Endothelial cell of umbilical vein (primary cell): Measurements from ENCODE around the gene LRRC53. TPM values are rescaled to one million over a fixed set of nuclear protein-coding genes. Genes with fewer than 3 reads are reported as not detected.

Experiments
- BruUV-seq: library from RNA; stranded (reverse); fragments of 400-500 nt; replicated peaks from 2 replicates; lab custom pipeline; 2021; lab: Mats Ljungman, UMichigan
- CTCF ChIA-PET: fragments of 300-600, 350-600 bp; sonication (Branson Sonifier 250); formaldehyde crosslinking; loops from one replicate; lab custom pipeline; 2021; ENCODE audit warnings: antibody characterized with exemption, inconsistent platforms; lab: Charles Lee
- POLR2A ChIA-PET: fragments of 300-600, 350-600 bp; sonication (Branson Sonifier 250); formaldehyde crosslinking; loops from one replicate; lab custom pipeline; 2021; ENCODE audit warnings: antibody characterized with exemption, inconsistent platforms; lab: Charles Lee
- DNase-seq: peaks from one replicate; pipeline ENCODE4 v3.0.0-alpha.2; 2011; ENCODE audit warnings: low read depth, low spot score
- FAIRE-seq: peaks from 2 replicates; lab custom pipeline; 2011; peaks lifted over from hg19 to GRCh38; lab: Jason Lieb, UNC
- H2AFZ ChIP-seq: 2 replicates; pipeline ENCODE4 v1.6.0; 2012; ENCODE audit warnings: low read depth, low read length, control low read depth, inconsistent platforms
- H3K27ac ChIP-seq: 2 replicates; pipeline ENCODE4 v1.5.1; 2011; ENCODE audit warnings: low read depth, mild to moderate bottlenecking, control low read depth, low read length, moderate library complexity; ENCODE audit not compliant: insufficient read depth
- H3K27me3 ChIP-seq, 2 experiments: 2 replicates each; pipeline versions ENCODE4 v1.6.0 to v1.6.1; 2011; ENCODE audit warnings: low read length in 2 of 2, mixed read lengths in 1 of 2; ENCODE audit not compliant: control insufficient read depth in 2 of 2, insufficient read depth in 2 of 2
- H3K36me3 ChIP-seq, 2 experiments: 2 replicates in 1 of 2; 3 replicates in 1 of 2; pipeline ENCODE4 v1.5.1; 2011; ENCODE audit warnings: low read length in 2 of 2, mild to moderate bottlenecking in 1 of 2, moderate library complexity in 1 of 2; ENCODE audit not compliant: control insufficient read depth in 2 of 2, insufficient read depth in 2 of 2; ENCODE audit errors: extremely low read depth in 1 of 2
- H3K4me1 ChIP-seq: 3 replicates; pipeline ENCODE4 v1.5.1; 2011; ENCODE audit warnings: mild to moderate bottlenecking, low read length; ENCODE audit not compliant: control insufficient read depth, insufficient read depth; ENCODE audit errors: extremely low read depth
- H3K4me2 ChIP-seq: 2 replicates; pipeline ENCODE4 v1.6.1; 2011; ENCODE audit warnings: low read length, control low read depth, mixed read lengths; ENCODE audit not compliant: insufficient read depth
- H3K4me3 ChIP-seq, 3 experiments: fragments of 200-600 bp in 1 of 3; sonication (generic), shearing (Covaris generic) in 1 of 3; replicated peaks in 1 of 3; 2 replicates each; pipeline ENCODE4 v1.5.1; 2011 to 2016; ENCODE audit warnings: control low read depth in 3 of 3, low read length in 3 of 3, mild to moderate bottlenecking in 2 of 3, inconsistent platforms in 1 of 3, low read depth in 1 of 3, moderate library complexity in 1 of 3; ENCODE audit not compliant: insufficient read depth in 1 of 3
- H3K79me2 ChIP-seq: 2 replicates; pipeline ENCODE4 v1.6.0; 2012; ENCODE audit warnings: low read length, inconsistent platforms; ENCODE audit not compliant: control insufficient read depth, insufficient read depth
- H3K9ac ChIP-seq: replicated peaks from 2 replicates; pipeline ENCODE3; 2011; ENCODE audit warnings: low read length, control low read depth; ENCODE audit not compliant: insufficient read depth; ENCODE audit errors: extremely low read depth
- H3K9me1 ChIP-seq: replicated peaks from 3 replicates; pipeline ENCODE4 v1.6.0; 2011; ENCODE audit warnings: mild to moderate bottlenecking, low read length; ENCODE audit not compliant: control insufficient read depth, insufficient read depth; ENCODE audit errors: extremely low read depth
- H3K9me3 ChIP-seq: replicated peaks from 2 replicates; pipeline ENCODE4 v1.5.1; 2012; ENCODE audit warnings: low read length, inconsistent platforms; ENCODE audit not compliant: control insufficient read depth, insufficient read depth
- H4K20me1 ChIP-seq: replicated peaks from 2 replicates; pipeline ENCODE3; 2011; ENCODE audit warnings: mild to moderate bottlenecking, low read length; ENCODE audit not compliant: control insufficient read depth, insufficient read depth; ENCODE audit errors: extremely low read depth
- EZH2 ChIP-seq: IDR thresholded peaks from 2 replicates; pipeline ENCODE4 v1.6.1; 2012; ENCODE audit warnings: borderline replicate concordance, low read depth, mild to moderate bottlenecking, moderate library complexity, low read length, inconsistent platforms; ENCODE audit not compliant: severe bottlenecking
- FOS ChIP-seq: IDR thresholded peaks from 2 replicates; pipeline ENCODE4 v1.6.1; 2011; ENCODE audit warnings: mild to moderate bottlenecking, low read length, moderate library complexity, borderline replicate concordance; ENCODE audit not compliant: insufficient read depth
- GATA2 ChIP-seq: IDR thresholded peaks from 2 replicates; pipeline ENCODE4 v1.7.0; 2011; ENCODE audit warnings: low read depth, mild to moderate bottlenecking, moderate library complexity, mixed read lengths, low read length; ENCODE audit not compliant: insufficient read length, insufficient read depth
- JUN ChIP-seq: IDR thresholded peaks from 2 replicates; pipeline ENCODE4 v1.6.1; 2011; ENCODE audit warnings: borderline replicate concordance, low read depth; ENCODE audit not compliant: insufficient read length, insufficient read depth
- MAX ChIP-seq: IDR thresholded peaks from 2 replicates; pipeline ENCODE4 v1.6.1; 2011; ENCODE audit not compliant: insufficient read depth, insufficient read length
- MYC ChIP-seq: IDR thresholded peaks from one replicate; pipeline ENCODE4 v1.6.1; 2011; ENCODE audit warnings: mild to moderate bottlenecking, low read depth, low read length
- POLR2A ChIP-seq: IDR thresholded peaks from 2 replicates; pipeline ENCODE4 v1.6.1; 2012; ENCODE audit warnings: low read depth, mild to moderate bottlenecking, control low read depth, low read length
- POLR2AphosphoS5 ChIP-seq: IDR thresholded peaks from 2 replicates; pipeline ENCODE4 v1.6.1; 2012; ENCODE audit warnings: low read depth, mild to moderate bottlenecking, control low read depth, low read length, moderate library complexity; ENCODE audit not compliant: insufficient read depth
- dilution Hi-C: fragments of 300-500 bp; cut with MboI; formaldehyde crosslinking; loops from one replicate; pipeline ENCODE4 v1.15.0; 2019; ENCODE audit warnings: low sequenced_read_pairs; ENCODE audit not compliant: extremely low pct_ligation_motif_present
- intact Hi-C: fragments of 100-400 bp; cut with micrococcal nuclease; formaldehyde crosslinking; loops from one replicate; pipeline ENCODE4 v1.10.0; 2022
- polyA plus RNA-seq, 4 experiments: library from polyadenylated mRNA; depleted of rRNA in 3 of 4; stranded (reverse) in 3 of 4; unstranded in 1 of 4; fragments of >200 nt; gene quantifications; 2 replicates each; pipeline versions ENCODE4 v1.2.1 to v1.2.3, GENCODE V29; 2011 to 2012; ENCODE audit warnings: missing spikeins in 1 of 4
- total RNA-seq: library from RNA; stranded (reverse); gene quantifications from 2 replicates; pipeline ENCODE4 v1.2.3, GENCODE V29; 2021
- TF ChIP-seq, protein P1 (sequence below), 2 donors: IDR thresholded peaks; 1 replicate in 1 of 2; 2 replicates in 1 of 2; pipeline ENCODE4 v1.5.1; 2011; ENCODE audit warnings: low read length in 2 of 2, mild to moderate bottlenecking in 2 of 2, moderate library complexity in 2 of 2, control low read depth in 1 of 2, inconsistent platforms in 1 of 2, low read depth in 1 of 2; ENCODE audit not compliant: insufficient read depth in 1 of 2; ENCODE audit errors: extremely low read depth in 1 of 2

The LRRC53 gene
- total and polyA plus RNA-seq, 2 donors (not counting 3 experiments of a cell fraction or from before 2014, with no cell fraction given) = not detected

DNA sequence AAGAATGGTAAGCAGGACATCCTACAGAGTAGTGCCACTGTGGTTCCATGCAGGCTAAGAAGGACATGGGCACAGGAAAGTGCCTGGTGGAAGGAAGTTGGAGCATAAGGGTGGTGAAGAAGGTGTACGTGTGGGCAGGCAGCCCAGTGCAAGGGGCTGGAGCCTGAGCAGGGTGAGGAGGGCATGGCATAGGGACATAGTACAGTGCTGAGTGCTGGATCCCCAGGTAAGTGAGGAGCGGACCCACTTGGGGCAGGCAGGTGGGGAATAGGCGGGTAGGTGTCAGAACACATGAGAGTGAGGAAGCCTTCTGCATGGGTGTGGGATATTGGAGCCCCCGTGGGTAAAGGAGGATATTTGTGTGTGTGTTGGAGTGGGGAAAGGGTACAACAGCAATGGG, 15.7 kb upstream of the LRRC53 start:
- H3K9ac ChIP-seq = no peak overlapping the region
- no peak overlapping the region for H3K27ac ChIP-seq
- no peak overlapping the region for H2AFZ ChIP-seq
- ChIA-PET CTCF (no interaction called here), POLR2A (no interaction called here)
- no peaks in the 10 kb centered on the region for H3K9me1 ChIP-seq
- H3K4me3 ChIP-seq = no peak overlapping the region
- BruUV-seq = no TSS peak
- DNase-seq (no peak), FAIRE-seq (no peak)
- no peaks in the 10 kb centered on the region for H4K20me1 ChIP-seq
- dilution Hi-C loops = no loop called here
- H3K79me2 ChIP-seq = no peaks in the 10 kb centered on the region
- TF ChIP-seq FOS (no peak), POLR2AphosphoS5 (no peak), POLR2A (no peak), MAX (no peak), EZH2 (no peak), JUN (no peak), MYC (no peak), GATA2 (no peak)
- TF ChIP-seq, protein P1, sequence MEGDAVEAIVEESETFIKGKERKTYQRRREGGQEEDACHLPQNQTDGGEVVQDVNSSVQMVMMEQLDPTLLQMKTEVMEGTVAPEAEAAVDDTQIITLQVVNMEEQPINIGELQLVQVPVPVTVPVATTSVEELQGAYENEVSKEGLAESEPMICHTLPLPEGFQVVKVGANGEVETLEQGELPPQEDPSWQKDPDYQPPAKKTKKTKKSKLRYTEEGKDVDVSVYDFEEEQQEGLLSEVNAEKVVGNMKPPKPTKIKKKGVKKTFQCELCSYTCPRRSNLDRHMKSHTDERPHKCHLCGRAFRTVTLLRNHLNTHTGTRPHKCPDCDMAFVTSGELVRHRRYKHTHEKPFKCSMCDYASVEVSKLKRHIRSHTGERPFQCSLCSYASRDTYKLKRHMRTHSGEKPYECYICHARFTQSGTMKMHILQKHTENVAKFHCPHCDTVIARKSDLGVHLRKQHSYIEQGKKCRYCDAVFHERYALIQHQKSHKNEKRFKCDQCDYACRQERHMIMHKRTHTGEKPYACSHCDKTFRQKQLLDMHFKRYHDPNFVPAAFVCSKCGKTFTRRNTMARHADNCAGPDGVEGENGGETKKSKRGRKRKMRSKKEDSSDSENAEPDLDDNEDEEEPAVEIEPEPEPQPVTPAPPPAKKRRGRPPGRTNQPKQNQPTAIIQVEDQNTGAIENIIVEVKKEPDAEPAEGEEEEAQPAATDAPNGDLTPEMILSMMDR (IDR thresholded peaks at IDR 0.05; ENCODE audit: extremely low read depth in 1 of 2, insufficient read depth in 1 of 2, low read depth in 1 of 2, low read length in 2 of 2) = no peak
- no peak overlapping the region for H3K4me2 ChIP-seq
- H3K27me3 ChIP-seq = no peaks in the 10 kb centered on the region
- H3K36me3 ChIP-seq = no peaks in the 10 kb centered on the region
- intact Hi-C loops = no loop called here
- no peaks in the 10 kb centered on the region for H3K4me1 ChIP-seq
- peaks cover 2% of the 10 kb centered on the region for H3K9me3 ChIP-seq
